Osteoblast (primary cell): ENCODE data around the gene PPME1. TPM values are rescaled to one million over a fixed set of nuclear protein-coding genes. Genes with fewer than 3 reads are reported as not detected.
A peak's percentile ranks its signal among the peaks of the same experiment; 100 is the strongest.

Experiments used
- DNase-seq: peaks from one replicate; pipeline ENCODE4 v3.0.0; 2011; ENCODE audit warnings: low spot score, mixed read lengths; ENCODE audit not compliant: insufficient read length; ENCODE audit errors: missing footprints
- H2AFZ ChIP-seq: 2 replicates; pipeline ENCODE4 v1.6.0; 2011; ENCODE audit warnings: mild to moderate bottlenecking, low read length
- H3K27ac ChIP-seq: 2 replicates; pipeline ENCODE4 v1.5.1; 2011; ENCODE audit warnings: mild to moderate bottlenecking, low read depth, low read length, moderate library complexity
- H3K27me3 ChIP-seq: 2 replicates; pipeline ENCODE4 v1.6.0; 2012; ENCODE audit warnings: mild to moderate bottlenecking, control low read depth, inconsistent platforms, low read length, moderate library complexity; ENCODE audit not compliant: insufficient read depth
- H3K36me3 ChIP-seq: 2 replicates; pipeline ENCODE4 v1.5.1; 2011; ENCODE audit warnings: mild to moderate bottlenecking, low read length, control low read depth, moderate library complexity; ENCODE audit not compliant: insufficient read depth
- H3K4me1 ChIP-seq: 2 replicates; pipeline ENCODE4 v1.5.1; 2011; ENCODE audit warnings: mild to moderate bottlenecking, low read length, control low read depth, moderate library complexity; ENCODE audit not compliant: insufficient read depth
- H3K4me2 ChIP-seq: 2 replicates; pipeline ENCODE4 v1.6.0; 2011; ENCODE audit warnings: mild to moderate bottlenecking, low read length; ENCODE audit not compliant: insufficient read depth
- H3K4me3 ChIP-seq: fragments of 200-600 bp; sonication (generic); 3 replicates; pipeline ENCODE4 v1.5.1; 2012; ENCODE audit warnings: mild to moderate bottlenecking, low read length, inconsistent platforms; ENCODE audit not compliant: insufficient read depth
- H3K79me2 ChIP-seq: 2 replicates; pipeline ENCODE4 v1.6.0; 2012; ENCODE audit warnings: mild to moderate bottlenecking, low read length, control low read depth, inconsistent platforms; ENCODE audit not compliant: insufficient read depth
- H3K9me3 ChIP-seq: 2 replicates; pipeline ENCODE4 v1.5.1; 2011; ENCODE audit warnings: low read depth, low read length, control low read depth
- H4K20me1 ChIP-seq: 2 replicates; pipeline ENCODE4 v1.6.0; 2012; ENCODE audit warnings: mild to moderate bottlenecking, low read length, control low read depth; ENCODE audit not compliant: insufficient read depth
- CTCF ChIP-seq: IDR thresholded peaks from 2 replicates; pipeline ENCODE4 v1.5.1; 2011; ENCODE audit warnings: mild to moderate bottlenecking, low read depth, low read length, moderate library complexity; ENCODE audit errors: extremely low read depth
- total RNA-seq: library from RNA; depleted of rRNA; stranded (reverse); fragments of >200 nt; gene quantifications from 2 replicates; pipeline ENCODE4 v1.2.3, GENCODE V29; 2012

Gene PPME1
- total RNA-seq, 1 donor, result 18.5 TPM

GRCh38 chr11:74256378-74257133 lies 85.5 kb downstream of the PPME1 start:
- Histone ChIP-seq H3K9me3 (no peaks in the 10 kb centered on the region), H3K27ac (no peak overlapping the region), H3K27me3 (no peaks in the 10 kb centered on the region), H3K36me3 (peaks cover 26% of the 10 kb centered on the region), H3K79me2 (no peaks in the 10 kb centered on the region), H3K4me2 (no peak overlapping the region), H3K4me1 (peaks cover 16% of the 10 kb centered on the region), H3K4me3 (no peak overlapping the region), H2AFZ (no peak overlapping the region), H4K20me1 (no peaks in the 10 kb centered on the region)
- no peak for DNase-seq
- TF ChIP-seq CTCF, result no peak

- Histone ChIP-seq H3K4me1 (peaks cover 16% of the 10 kb centered on the region), H2AFZ (no peak overlapping the region), H3K36me3 (peaks cover 15% of the 10 kb centered on the region), H3K27me3 (no peaks in the 10 kb centered on the region), H3K4me3 (no peak overlapping the region), H3K79me2 (no peaks in the 10 kb centered on the region), H3K4me2 (peak overlapping the region; percentile 9), H3K27ac (peak overlapping the region; percentile 37), H3K9me3 (no peaks in the 10 kb centered on the region), H4K20me1 (no peaks in the 10 kb centered on the region)
- peak; percentile 89 for DNase-seq
- TF ChIP-seq CTCF, result no peak
These were observed 87.0 kb downstream of the PPME1 start for GRCh38 chr11:74257959-74258553.

DNA sequence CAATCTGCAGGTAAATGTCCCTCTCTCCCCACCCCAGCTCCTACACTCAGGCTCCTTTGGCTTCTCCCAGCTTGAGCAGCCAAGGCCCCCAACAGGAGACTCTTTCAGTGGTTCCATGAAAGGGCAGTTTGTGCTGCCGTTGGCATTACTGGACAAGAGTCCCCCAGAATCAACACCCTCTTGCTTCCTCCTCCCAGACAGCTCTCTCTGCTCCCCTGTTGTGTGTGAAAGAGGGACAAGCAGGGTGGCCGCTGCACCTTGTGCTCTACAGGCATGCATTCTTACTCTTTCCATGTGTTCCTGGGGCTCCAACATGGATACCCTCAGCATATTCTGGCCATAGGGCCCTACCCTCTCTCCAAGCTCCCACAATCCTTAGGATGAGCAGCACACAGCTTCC lies 91.6 kb downstream of the PPME1 start:
- H3K9me3 ChIP-seq, result no peaks in the 10 kb centered on the region
- no peak overlapping the region for H3K27ac ChIP-seq
- no peaks in the 10 kb centered on the region for H4K20me1 ChIP-seq
- peaks cover 22% of the 10 kb centered on the region for H3K4me1 ChIP-seq
- no peak overlapping the region for H3K4me3 ChIP-seq
- H2AFZ ChIP-seq, result no peak overlapping the region
- H3K27me3 ChIP-seq, result no peaks in the 10 kb centered on the region
- DNase-seq, result no peak
- H3K36me3 ChIP-seq, result no peaks in the 10 kb centered on the region
- H3K79me2 ChIP-seq, result no peaks in the 10 kb centered on the region
- H3K4me2 ChIP-seq, result no peak overlapping the region
- TF ChIP-seq CTCF, result no peak

GRCh38 chr11:74265256-74265655 lies 94.2 kb downstream of the PPME1 start:
- Histone ChIP-seq H2AFZ (no peak overlapping the region), H4K20me1 (no peaks in the 10 kb centered on the region), H3K79me2 (no peaks in the 10 kb centered on the region), H3K4me1 (peaks cover 25% of the 10 kb centered on the region), H3K9me3 (no peaks in the 10 kb centered on the region), H3K36me3 (no peaks in the 10 kb centered on the region), H3K4me3 (no peak overlapping the region), H3K27me3 (no peaks in the 10 kb centered on the region), H3K27ac (no peak overlapping the region), H3K4me2 (no peak overlapping the region)
- TF ChIP-seq CTCF, result no peak
- no peak for DNase-seq
